Measurements from ENCODE around the gene EXOC3L2. TPM values are rescaled to one million over a fixed set of nuclear protein-coding genes. Genes with fewer than 3 reads are reported as not detected.
A peak's percentile ranks its signal among the peaks of the same experiment; 100 is the strongest.

Gene EXOC3L2
- total RNA-seq, 1 experiment from 2014 or later = not detected

DNA sequence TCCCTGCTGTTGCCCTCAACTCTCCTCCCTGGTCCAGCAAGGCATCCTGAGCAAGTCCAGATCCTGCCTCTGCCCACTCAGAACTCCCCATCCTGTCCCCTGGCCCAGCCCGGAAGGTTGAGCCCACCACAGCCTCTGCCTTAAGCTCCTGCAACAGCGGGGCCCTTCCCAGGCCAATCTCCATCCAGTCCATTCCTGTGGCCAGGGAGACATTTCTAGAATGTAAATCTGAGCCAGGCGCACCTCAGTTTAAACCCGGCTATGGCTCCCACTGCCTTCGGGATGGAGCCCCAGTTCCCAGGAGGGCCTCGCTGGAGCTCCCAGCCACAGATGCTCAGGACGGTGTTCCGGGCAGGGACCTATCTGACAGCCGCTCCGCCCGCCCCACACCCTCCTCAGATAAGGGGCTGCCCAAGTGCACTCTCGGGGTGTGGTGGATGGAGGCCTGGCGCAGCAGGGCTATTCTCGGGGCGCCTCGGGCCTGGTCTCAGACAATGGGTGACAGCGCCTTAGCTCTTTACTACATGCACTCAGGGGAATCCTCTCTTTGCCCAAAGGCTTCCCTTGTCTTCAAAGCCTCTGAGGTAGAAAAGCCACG is 72.5 kb downstream of the EXOC3L2 start:
- DNase-seq (ENCODE audit: low read depth, low spot score) (no peak), ATAC-seq (no peak)
- no peaks in the 10 kb centered on the region for H3K9me2 ChIP-seq (ENCODE audit: insufficient read depth)
- H3K4me3 ChIP-seq (replicated peaks in 1 of 2; ENCODE audit: low read depth in 1 of 2, low read length in 2 of 2) = no peak overlapping the region
- intact Hi-C loops (cut with micrococcal nuclease) = loop anchor here (10.0 kb wide), 1 partner anchor 78 kb away; the partner anchor contains the start of gene PPP1R37
- RAD21 ChIA-PET (ENCODE audit: low non-redundant PET in 1 of 2, low total read pairs in 2 of 2, uncharacterized antibody in 2 of 2, unreplicated experiment in 2 of 2) = no interaction called here
- H3K9me3 ChIP-seq (ENCODE audit: control insufficient read depth in 1 of 2, insufficient read depth in 1 of 2, low read depth in 1 of 2, low read length in 2 of 2) = no peaks in the 10 kb centered on the region
- H3K4me2 ChIP-seq (ENCODE audit: low read length) = no peak overlapping the region
- CTCF ChIA-PET = no interaction called here
- H3K27me3 ChIP-seq (ENCODE audit: insufficient read depth, low read length) = no peaks in the 10 kb centered on the region
- no peak overlapping the region for H2AFZ ChIP-seq (ENCODE audit: low read depth, low read length, poor library complexity, severe bottlenecking)
- H3K4me1 ChIP-seq (ENCODE audit: control insufficient read depth in 1 of 2, insufficient read depth in 2 of 2, low read length in 2 of 2) = peaks cover 4 to 23% of the 10 kb centered on the region in 2 experiments; a peak in 2 of 4 replicates
- POLR2A ChIA-PET = no interaction called here
- H3K9ac ChIP-seq (ENCODE audit: low read length) = 0 out of 2 replicates have a peak overlapping the region, but pooled peaks have one; percentile 14
- no peaks in the 10 kb centered on the region for H3K36me3 ChIP-seq (ENCODE audit: control insufficient read depth in 1 of 2, insufficient read depth in 2 of 2, low read length in 2 of 2)
- no peaks in the 10 kb centered on the region for H4K20me1 ChIP-seq (ENCODE audit: insufficient read depth)
- TF ChIP-seq FOSL1 (IDR thresholded peaks at IDR 0.05; ENCODE audit: low read depth) = no peak
- no TSS peak for BruUV-seq (replicated peaks)
- no peaks in the 10 kb centered on the region for H3K79me2 ChIP-seq (ENCODE audit: insufficient read depth, low read length)
- no peak overlapping the region for H3K27ac ChIP-seq (ENCODE audit: low read depth, low read length)

DNA sequence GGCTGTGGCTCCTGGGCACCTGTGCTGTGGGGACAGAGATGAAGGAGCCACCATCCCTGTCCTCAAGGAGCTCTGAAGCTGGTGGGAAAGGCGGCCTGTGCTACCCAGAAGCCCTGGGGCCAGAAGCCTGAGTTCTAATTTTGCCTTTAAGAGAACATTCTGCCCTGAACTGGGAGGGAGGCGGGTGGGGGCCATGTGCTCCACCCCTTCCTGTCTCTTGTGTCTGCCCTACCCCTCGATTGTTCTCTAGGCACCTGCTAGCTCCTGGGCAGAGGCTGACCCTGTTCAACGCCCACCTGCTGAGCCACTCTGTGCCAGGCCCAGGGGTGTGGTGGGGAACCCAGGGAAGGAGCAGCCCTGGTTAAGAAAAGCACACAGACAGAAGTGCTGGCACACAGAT is 73.0 kb downstream of the EXOC3L2 start:
- ChIA-PET RAD21 (ENCODE audit: low non-redundant PET in 1 of 2, low total read pairs in 2 of 2, uncharacterized antibody in 2 of 2, unreplicated experiment in 2 of 2) (no interaction called here), CTCF (no interaction called here), POLR2A (no interaction called here)
- Histone ChIP-seq H3K9me3 (ENCODE audit: control insufficient read depth in 1 of 2, insufficient read depth in 1 of 2, low read depth in 1 of 2, low read length in 2 of 2) (no peaks in the 10 kb centered on the region), H3K4me3 (replicated peaks in 1 of 2; ENCODE audit: low read depth in 1 of 2, low read length in 2 of 2) (no peak overlapping the region), H3K27ac (ENCODE audit: low read depth, low read length) (no peak overlapping the region), H3K9ac (ENCODE audit: low read length) (0 out of 2 replicates have a peak overlapping the region, but pooled peaks have one; percentile 14), H3K4me2 (ENCODE audit: low read length) (no peak overlapping the region), H3K27me3 (ENCODE audit: insufficient read depth, low read length) (no peaks in the 10 kb centered on the region), H3K36me3 (ENCODE audit: control insufficient read depth in 1 of 2, insufficient read depth in 2 of 2, low read length in 2 of 2) (no peaks in the 10 kb centered on the region), H3K9me2 (ENCODE audit: insufficient read depth) (no peaks in the 10 kb centered on the region), H3K4me1 (ENCODE audit: control insufficient read depth in 1 of 2, insufficient read depth in 2 of 2, low read length in 2 of 2) (peaks cover 4 to 18% of the 10 kb centered on the region in 2 experiments; a peak in 2 of 4 replicates), H2AFZ (ENCODE audit: low read depth, low read length, poor library complexity, severe bottlenecking) (no peak overlapping the region), H3K79me2 (ENCODE audit: insufficient read depth, low read length) (no peaks in the 10 kb centered on the region), H4K20me1 (ENCODE audit: insufficient read depth) (no peaks in the 10 kb centered on the region)
- no peak for DNase-seq (ENCODE audit: low read depth, low spot score)
- BruUV-seq (replicated peaks) = no TSS peak
- intact Hi-C loops (cut with micrococcal nuclease) = loop anchor here (10.0 kb wide), 1 partner anchor 77 kb away; the partner anchor contains the start of gene PPP1R37
- no peak for ATAC-seq
- TF ChIP-seq SIN3A (IDR thresholded peaks at IDR 0.05; ENCODE audit: low read depth) (no peak), ZNF274 (IDR thresholded peaks at IDR 0.05; ENCODE audit: low read depth, low read length) (no peak), EZH2 (IDR thresholded peaks at IDR 0.05) (no peak), POLR2AphosphoS5 (IDR thresholded peaks at IDR 0.05; ENCODE audit: low read depth, low read length) (no peak), EZH2phosphoT487 (IDR thresholded peaks at IDR 0.05; ENCODE audit: borderline replicate concordance) (no peak), FOSL1 (IDR thresholded peaks at IDR 0.05; ENCODE audit: low read depth) (no peak), SP1 (IDR thresholded peaks at IDR 0.05; ENCODE audit: low read depth) (no peak), RAD21 (IDR thresholded peaks at IDR 0.05; ENCODE audit: low read depth) (no peak), ZFX (IDR thresholded peaks at IDR 0.05) (no peak)
- TF ChIP-seq, protein P1, sequence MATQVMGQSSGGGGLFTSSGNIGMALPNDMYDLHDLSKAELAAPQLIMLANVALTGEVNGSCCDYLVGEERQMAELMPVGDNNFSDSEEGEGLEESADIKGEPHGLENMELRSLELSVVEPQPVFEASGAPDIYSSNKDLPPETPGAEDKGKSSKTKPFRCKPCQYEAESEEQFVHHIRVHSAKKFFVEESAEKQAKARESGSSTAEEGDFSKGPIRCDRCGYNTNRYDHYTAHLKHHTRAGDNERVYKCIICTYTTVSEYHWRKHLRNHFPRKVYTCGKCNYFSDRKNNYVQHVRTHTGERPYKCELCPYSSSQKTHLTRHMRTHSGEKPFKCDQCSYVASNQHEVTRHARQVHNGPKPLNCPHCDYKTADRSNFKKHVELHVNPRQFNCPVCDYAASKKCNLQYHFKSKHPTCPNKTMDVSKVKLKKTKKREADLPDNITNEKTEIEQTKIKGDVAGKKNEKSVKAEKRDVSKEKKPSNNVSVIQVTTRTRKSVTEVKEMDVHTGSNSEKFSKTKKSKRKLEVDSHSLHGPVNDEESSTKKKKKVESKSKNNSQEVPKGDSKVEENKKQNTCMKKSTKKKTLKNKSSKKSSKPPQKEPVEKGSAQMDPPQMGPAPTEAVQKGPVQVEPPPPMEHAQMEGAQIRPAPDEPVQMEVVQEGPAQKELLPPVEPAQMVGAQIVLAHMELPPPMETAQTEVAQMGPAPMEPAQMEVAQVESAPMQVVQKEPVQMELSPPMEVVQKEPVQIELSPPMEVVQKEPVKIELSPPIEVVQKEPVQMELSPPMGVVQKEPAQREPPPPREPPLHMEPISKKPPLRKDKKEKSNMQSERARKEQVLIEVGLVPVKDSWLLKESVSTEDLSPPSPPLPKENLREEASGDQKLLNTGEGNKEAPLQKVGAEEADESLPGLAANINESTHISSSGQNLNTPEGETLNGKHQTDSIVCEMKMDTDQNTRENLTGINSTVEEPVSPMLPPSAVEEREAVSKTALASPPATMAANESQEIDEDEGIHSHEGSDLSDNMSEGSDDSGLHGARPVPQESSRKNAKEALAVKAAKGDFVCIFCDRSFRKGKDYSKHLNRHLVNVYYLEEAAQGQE (IDR thresholded peaks at IDR 0.05; ENCODE audit: low read depth) = no peak
- TF ChIP-seq, protein P2, sequence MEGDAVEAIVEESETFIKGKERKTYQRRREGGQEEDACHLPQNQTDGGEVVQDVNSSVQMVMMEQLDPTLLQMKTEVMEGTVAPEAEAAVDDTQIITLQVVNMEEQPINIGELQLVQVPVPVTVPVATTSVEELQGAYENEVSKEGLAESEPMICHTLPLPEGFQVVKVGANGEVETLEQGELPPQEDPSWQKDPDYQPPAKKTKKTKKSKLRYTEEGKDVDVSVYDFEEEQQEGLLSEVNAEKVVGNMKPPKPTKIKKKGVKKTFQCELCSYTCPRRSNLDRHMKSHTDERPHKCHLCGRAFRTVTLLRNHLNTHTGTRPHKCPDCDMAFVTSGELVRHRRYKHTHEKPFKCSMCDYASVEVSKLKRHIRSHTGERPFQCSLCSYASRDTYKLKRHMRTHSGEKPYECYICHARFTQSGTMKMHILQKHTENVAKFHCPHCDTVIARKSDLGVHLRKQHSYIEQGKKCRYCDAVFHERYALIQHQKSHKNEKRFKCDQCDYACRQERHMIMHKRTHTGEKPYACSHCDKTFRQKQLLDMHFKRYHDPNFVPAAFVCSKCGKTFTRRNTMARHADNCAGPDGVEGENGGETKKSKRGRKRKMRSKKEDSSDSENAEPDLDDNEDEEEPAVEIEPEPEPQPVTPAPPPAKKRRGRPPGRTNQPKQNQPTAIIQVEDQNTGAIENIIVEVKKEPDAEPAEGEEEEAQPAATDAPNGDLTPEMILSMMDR (IDR thresholded peaks at IDR 0.05 in 2 of 3, conservative IDR thresholded peaks at IDR 0.05 in 1 of 3; ENCODE audit: borderline replicate concordance in 1 of 3, insufficient read depth in 1 of 3, low read depth in 2 of 3, low read length in 2 of 3) = no peak
- TF ChIP-seq, protein P3, sequence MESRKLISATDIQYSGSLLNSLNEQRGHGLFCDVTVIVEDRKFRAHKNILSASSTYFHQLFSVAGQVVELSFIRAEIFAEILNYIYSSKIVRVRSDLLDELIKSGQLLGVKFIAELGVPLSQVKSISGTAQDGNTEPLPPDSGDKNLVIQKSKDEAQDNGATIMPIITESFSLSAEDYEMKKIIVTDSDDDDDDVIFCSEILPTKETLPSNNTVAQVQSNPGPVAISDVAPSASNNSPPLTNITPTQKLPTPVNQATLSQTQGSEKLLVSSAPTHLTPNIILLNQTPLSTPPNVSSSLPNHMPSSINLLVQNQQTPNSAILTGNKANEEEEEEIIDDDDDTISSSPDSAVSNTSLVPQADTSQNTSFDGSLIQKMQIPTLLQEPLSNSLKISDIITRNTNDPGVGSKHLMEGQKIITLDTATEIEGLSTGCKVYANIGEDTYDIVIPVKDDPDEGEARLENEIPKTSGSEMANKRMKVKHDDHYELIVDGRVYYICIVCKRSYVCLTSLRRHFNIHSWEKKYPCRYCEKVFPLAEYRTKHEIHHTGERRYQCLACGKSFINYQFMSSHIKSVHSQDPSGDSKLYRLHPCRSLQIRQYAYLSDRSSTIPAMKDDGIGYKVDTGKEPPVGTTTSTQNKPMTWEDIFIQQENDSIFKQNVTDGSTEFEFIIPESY (IDR thresholded peaks at IDR 0.05; ENCODE audit: extremely low read depth, insufficient replicate concordance, low read length) = no peak

Measured in HCT116 (cell line).